ENCODE data around the gene PSMG1.
"Not testable (repeated sequence)": the region's sequence is repeated elsewhere in the genome, so short reads cannot be mapped to it uniquely, and the experiment has no call there.

PSMG1 gene

DNA sequence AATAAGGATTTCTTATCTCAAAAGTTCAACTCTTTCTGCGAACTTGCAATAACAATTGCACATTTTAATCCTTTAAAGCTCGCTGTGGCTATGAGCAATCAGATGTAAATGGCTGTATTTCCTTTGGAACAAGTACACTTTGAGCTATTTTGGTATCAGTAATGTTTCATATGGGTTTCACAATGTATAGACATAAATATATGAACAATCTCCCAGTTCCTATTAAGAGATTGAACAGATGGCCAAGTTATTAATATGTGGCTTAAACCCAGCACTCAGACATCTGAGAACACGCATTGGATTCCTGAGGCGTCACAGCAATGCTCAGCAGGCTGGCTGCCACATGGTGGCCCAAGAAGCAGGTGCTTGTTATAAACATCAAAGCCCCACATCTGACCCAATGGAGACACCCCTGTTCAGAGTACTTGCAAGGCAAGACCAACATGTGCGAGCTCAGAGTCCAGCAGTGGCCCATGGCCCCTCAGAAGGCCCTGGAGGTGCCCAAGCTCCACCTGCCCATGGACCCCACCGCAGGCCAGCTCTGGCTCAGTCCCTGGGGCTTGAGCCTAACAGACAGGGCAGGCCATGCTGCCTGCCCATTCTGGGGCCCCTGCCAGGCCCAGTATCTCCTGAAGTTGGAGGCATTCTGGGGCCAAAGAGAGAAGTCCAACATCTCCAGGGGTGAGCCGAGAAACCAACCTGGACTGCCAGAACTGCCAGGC lies 23.7 kb downstream of the PSMG1 start:
- H3K4me3 Mint-ChIP-seq: no peak overlapping the region
- peaks cover 13% of the 10 kb centered on the region for H3K9me3 Mint-ChIP-seq
- H3K36me3 Mint-ChIP-seq (ENCODE audit: low read depth): peaks cover 4% of the 10 kb centered on the region
- peaks cover 4% of the 10 kb centered on the region for H3K27me3 Mint-ChIP-seq (ENCODE audit: low read depth)
- TF ChIP-seq, protein P1, sequence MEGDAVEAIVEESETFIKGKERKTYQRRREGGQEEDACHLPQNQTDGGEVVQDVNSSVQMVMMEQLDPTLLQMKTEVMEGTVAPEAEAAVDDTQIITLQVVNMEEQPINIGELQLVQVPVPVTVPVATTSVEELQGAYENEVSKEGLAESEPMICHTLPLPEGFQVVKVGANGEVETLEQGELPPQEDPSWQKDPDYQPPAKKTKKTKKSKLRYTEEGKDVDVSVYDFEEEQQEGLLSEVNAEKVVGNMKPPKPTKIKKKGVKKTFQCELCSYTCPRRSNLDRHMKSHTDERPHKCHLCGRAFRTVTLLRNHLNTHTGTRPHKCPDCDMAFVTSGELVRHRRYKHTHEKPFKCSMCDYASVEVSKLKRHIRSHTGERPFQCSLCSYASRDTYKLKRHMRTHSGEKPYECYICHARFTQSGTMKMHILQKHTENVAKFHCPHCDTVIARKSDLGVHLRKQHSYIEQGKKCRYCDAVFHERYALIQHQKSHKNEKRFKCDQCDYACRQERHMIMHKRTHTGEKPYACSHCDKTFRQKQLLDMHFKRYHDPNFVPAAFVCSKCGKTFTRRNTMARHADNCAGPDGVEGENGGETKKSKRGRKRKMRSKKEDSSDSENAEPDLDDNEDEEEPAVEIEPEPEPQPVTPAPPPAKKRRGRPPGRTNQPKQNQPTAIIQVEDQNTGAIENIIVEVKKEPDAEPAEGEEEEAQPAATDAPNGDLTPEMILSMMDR (IDR thresholded peaks at IDR 0.05; ENCODE audit: unreplicated experiment in 3 of 3): no peak
- peak overlapping the region; percentile 34 to 75 (median 69) for H3K27ac Mint-ChIP-seq
- peaks cover 31% of the 10 kb centered on the region for H3K4me1 Mint-ChIP-seq

DNA sequence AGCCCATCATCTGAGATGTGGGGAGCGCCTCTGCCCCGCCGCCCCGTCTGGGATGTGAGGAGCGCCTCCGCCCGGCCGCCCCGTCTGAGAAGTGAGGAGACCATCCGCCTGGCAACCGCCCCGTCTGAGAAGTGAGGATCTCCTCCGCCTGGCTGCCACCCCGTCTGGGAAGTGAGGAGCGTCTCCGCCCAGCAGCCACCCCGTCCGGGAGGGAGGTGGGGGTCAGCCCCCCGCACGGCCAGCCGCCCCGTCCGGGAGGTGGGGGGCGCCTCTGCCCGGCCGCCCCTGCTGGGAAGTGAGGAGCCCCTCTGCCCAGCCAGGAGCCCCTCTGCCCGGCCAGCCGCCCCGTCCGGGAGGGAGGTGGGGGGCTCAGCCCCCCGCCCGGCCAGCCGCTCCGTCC lies 26.0 kb downstream of the PSMG1 start:
- H3K27me3 Mint-ChIP-seq (ENCODE audit: low read depth); H3K9me3 Mint-ChIP-seq; H3K36me3 Mint-ChIP-seq (ENCODE audit: low read depth); H3K4me3 Mint-ChIP-seq; H3K27ac Mint-ChIP-seq: not testable (repeated sequence)
- peaks cover 46% of the 10 kb centered on the region for H3K4me1 Mint-ChIP-seq

DNA sequence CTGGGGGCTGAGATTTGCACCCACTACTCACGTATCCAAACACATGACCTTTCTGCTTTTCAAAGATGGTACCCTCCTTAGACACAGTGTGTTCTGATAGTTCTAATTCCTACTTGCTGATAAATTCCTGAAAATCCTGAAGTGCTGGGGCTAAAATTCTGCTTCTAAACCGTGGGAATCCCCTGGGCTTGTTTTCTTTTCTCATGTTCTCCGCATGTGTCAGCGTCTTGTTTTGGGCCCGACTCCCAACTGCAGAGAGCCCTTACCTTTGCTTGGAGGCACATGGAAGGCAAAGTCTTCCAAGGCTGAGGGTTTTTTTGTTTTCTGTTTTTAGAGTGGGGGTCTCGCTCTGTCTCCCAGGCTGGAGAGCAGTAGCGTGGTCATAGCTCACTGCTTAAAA lies 27.2 kb downstream of the PSMG1 start:
- TF ChIP-seq, protein P1 (IDR thresholded peaks at IDR 0.05; ENCODE audit: unreplicated experiment in 3 of 3): no peak
- no peak overlapping the region for H3K4me3 Mint-ChIP-seq
- no peaks in the 10 kb centered on the region for H3K36me3 Mint-ChIP-seq (ENCODE audit: low read depth)
- peaks cover 4% of the 10 kb centered on the region for H3K9me3 Mint-ChIP-seq
- peaks cover 36% of the 10 kb centered on the region for H3K4me1 Mint-ChIP-seq
- no peak overlapping the region for H3K27ac Mint-ChIP-seq
- peaks cover 4% of the 10 kb centered on the region for H3K27me3 Mint-ChIP-seq (ENCODE audit: low read depth)

DNA sequence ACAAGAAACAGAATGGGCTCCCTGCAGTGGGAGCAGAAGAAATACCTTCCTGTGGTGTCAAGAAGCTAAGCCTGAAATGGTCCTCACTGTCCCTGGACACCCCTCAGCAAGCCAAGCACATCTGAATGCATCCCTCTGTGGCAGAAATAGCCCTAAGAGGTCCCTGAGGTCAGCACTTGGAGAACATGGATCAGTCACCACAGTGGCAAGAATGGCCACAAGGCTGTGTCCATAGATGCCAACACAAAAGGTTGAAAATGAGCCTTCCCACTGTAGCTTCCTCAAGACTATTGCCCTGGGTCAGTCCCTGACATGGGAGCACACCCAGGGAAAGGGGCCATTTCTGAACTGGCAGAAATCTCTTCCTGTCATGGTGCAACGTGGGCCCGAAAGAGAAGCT lies 27.7 kb downstream of the PSMG1 start:
- TF ChIP-seq, protein P1 (IDR thresholded peaks at IDR 0.05; ENCODE audit: unreplicated experiment in 3 of 3): no peak
- Mint-ChIP-seq H3K4me1 (peaks cover 32% of the 10 kb centered on the region), H3K27ac (no peak overlapping the region), H3K36me3 (ENCODE audit: low read depth) (no peaks in the 10 kb centered on the region), H3K27me3 (ENCODE audit: low read depth) (peaks cover 4% of the 10 kb centered on the region), H3K9me3 (peaks cover 4% of the 10 kb centered on the region), H3K4me3 (no peak overlapping the region)

DNA sequence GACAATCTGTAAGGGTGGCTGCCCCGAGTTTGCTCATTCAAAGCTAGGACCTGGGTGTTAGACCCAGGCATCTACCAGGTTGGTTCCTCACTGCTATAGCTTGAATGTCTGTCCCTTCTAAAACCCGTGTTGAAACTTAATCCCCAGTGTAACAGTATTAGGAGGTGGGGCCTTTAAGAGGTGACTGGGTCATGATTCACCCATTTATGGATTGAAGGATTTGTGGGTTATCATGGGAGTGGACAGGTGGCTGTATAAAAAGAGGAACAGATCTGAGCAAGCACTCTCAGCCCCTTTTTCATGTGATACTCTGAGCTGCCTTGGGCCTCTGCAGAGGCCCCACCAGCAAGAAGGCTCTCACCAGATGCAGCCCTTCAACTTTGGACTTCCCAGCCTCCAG lies 29.4 kb downstream of the PSMG1 start:
- H3K27me3 Mint-ChIP-seq (ENCODE audit: low read depth): peaks cover 4% of the 10 kb centered on the region
- peaks cover 19% of the 10 kb centered on the region for H3K4me1 Mint-ChIP-seq

DNA sequence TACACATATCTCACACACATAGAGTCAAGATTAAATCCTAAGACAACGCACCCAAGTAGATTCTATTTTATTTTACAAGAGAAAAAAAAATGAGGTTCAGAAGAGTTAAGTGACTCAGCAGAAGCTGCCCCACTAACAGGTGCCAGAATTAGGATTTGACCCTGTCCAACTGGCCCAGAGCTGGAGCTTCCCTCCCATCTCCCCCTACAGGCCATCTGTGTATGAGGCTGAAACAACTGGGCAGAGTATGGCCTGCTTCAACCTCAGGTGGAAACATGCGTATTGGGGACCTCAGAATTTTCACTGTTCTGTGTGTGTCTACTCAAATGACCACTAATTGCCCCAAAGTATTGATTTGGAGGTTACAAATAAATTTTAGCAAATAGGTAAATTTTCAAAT lies 29.9 kb downstream of the PSMG1 start:
- peaks cover 8% of the 10 kb centered on the region for H3K9me3 Mint-ChIP-seq
- no peak overlapping the region for H3K27ac Mint-ChIP-seq
- no peak overlapping the region for H3K4me3 Mint-ChIP-seq
- H3K27me3 Mint-ChIP-seq (ENCODE audit: low read depth): peaks cover 4% of the 10 kb centered on the region
- TF ChIP-seq, protein P1 (IDR thresholded peaks at IDR 0.05; ENCODE audit: unreplicated experiment in 3 of 3): peak in 2 of 3 experiments; percentile 11 to 32
- H3K4me1 Mint-ChIP-seq: peaks cover 18% of the 10 kb centered on the region
- no peaks in the 10 kb centered on the region for H3K36me3 Mint-ChIP-seq (ENCODE audit: low read depth)

More for the DNA sequence above, 29.4 kb downstream of the PSMG1 start:
- H3K36me3 Mint-ChIP-seq (ENCODE audit: low read depth): no peaks in the 10 kb centered on the region
- TF ChIP-seq, protein P1 (IDR thresholded peaks at IDR 0.05; ENCODE audit: unreplicated experiment in 3 of 3): no peak
- H3K9me3 Mint-ChIP-seq: peaks cover 7% of the 10 kb centered on the region
- no peak overlapping the region for H3K27ac Mint-ChIP-seq
- no peak overlapping the region for H3K4me3 Mint-ChIP-seq

Data from nephron (organoid).